ENCODE measurements around the gene CNNM3. TPM values are rescaled to one million over a fixed set of nuclear protein-coding genes. Genes with fewer than 3 reads are reported as not detected.

Gene CNNM3
- total and polyA plus RNA-seq, 4 donors = 7.2 to 31.4 (median 14.6) TPM

GRCh38 chr2:96832408-96832753 is 16.3 kb downstream of the CNNM3 start:
- 78 to 88% methylated on average over 11 of the region's 11 CpGs for WGBS, 2 donors
- Histone ChIP-seq H3K9me3 (ENCODE audit: control insufficient read depth in 4 of 4, insufficient read depth in 3 of 4, low read length in 3 of 4) (no peaks in the 10 kb centered on the region), H3K9ac (ENCODE audit: insufficient read depth in 1 of 2, low read length in 2 of 2) (no peak overlapping the region), H3K27ac (ENCODE audit: low read depth in 1 of 2, low read length in 1 of 2) (peak overlapping the region; percentile 8 to 12), H3K36me3 (ENCODE audit: control insufficient read depth in 4 of 4, insufficient read depth in 4 of 4, low read length in 4 of 4) (peaks cover 0 to 48% (median 32%) of the 10 kb centered on the region in 4 donors), H3K4me1 (ENCODE audit: control insufficient read depth in 5 of 5, insufficient read depth in 5 of 5, low read length in 5 of 5) (peaks cover 0 to 24% (median 7%) of the 10 kb centered on the region in 5 donors), H3K27me3 (ENCODE audit: control insufficient read depth in 3 of 3, insufficient read depth in 3 of 3, low read length in 2 of 3) (no peaks in the 10 kb centered on the region), H3K4me3 (no peak overlapping the region)
- DNase-seq (no peak), ATAC-seq (ENCODE audit: insufficient read depth, low FRiP score) (no peak)
- no peak for TF ChIP-seq CTCF (IDR thresholded peaks at IDR 0.05; ENCODE audit: control extremely low read depth, extremely low read depth)

GRCh38 chr2:96832754-96833507 is 16.9 kb downstream of the CNNM3 start:
- TF ChIP-seq CTCF (IDR thresholded peaks at IDR 0.05; ENCODE audit: control extremely low read depth, extremely low read depth) = no peak
- ATAC-seq (ENCODE audit: insufficient read depth, low FRiP score) = peak; percentile 69
- 65 to 75% methylated on average over 18 of the region's 18 CpGs for WGBS, 2 donors
- H3K27ac ChIP-seq (ENCODE audit: low read depth in 1 of 2, low read length in 1 of 2) = peak overlapping the region; percentile 8 to 12
- no peaks in the 10 kb centered on the region for H3K9me3 ChIP-seq (ENCODE audit: control insufficient read depth in 4 of 4, insufficient read depth in 3 of 4, low read length in 3 of 4)
- H3K4me1 ChIP-seq (ENCODE audit: control insufficient read depth in 5 of 5, insufficient read depth in 5 of 5, low read length in 5 of 5) = peaks cover 0 to 24% (median 7%) of the 10 kb centered on the region in 5 donors
- H3K4me3 ChIP-seq = no peak overlapping the region
- H3K9ac ChIP-seq (ENCODE audit: insufficient read depth in 1 of 2, low read length in 2 of 2) = peak overlapping the region in 1 of 2 donors; percentile 57
- peak; percentile 86 to 91 (median 88) for DNase-seq
- H3K27me3 ChIP-seq (ENCODE audit: control insufficient read depth in 3 of 3, insufficient read depth in 3 of 3, low read length in 2 of 3) = no peaks in the 10 kb centered on the region
- peaks cover 0 to 42% (median 26%) of the 10 kb centered on the region in 4 donors for H3K36me3 ChIP-seq (ENCODE audit: control insufficient read depth in 4 of 4, insufficient read depth in 4 of 4, low read length in 4 of 4)

GRCh38 chr2:96835830-96836229 is 19.8 kb downstream of the CNNM3 start:
- WGBS, 2 donors = 81 to 85% methylated on average over 4 of the region's 4 CpGs
- no peak overlapping the region for H3K9ac ChIP-seq (ENCODE audit: insufficient read depth in 1 of 2, low read length in 2 of 2)
- no peak for TF ChIP-seq CTCF (IDR thresholded peaks at IDR 0.05; ENCODE audit: control extremely low read depth, extremely low read depth)

More at GRCh38 chr2:96835830-96836229, 19.8 kb downstream of the CNNM3 start:
- DNase-seq (no peak), ATAC-seq (ENCODE audit: insufficient read depth, low FRiP score) (no peak)
- H3K36me3 ChIP-seq (ENCODE audit: control insufficient read depth in 4 of 4, insufficient read depth in 4 of 4, low read length in 4 of 4) = peaks cover 0 to 21% (median 12%) of the 10 kb centered on the region in 4 donors
- H3K4me1 ChIP-seq (ENCODE audit: control insufficient read depth in 5 of 5, insufficient read depth in 5 of 5, low read length in 5 of 5) = peaks cover 0 to 32% (median 8%) of the 10 kb centered on the region in 5 donors
- H3K27ac ChIP-seq (ENCODE audit: low read depth in 1 of 2, low read length in 1 of 2) = no peak overlapping the region
- H3K4me3 ChIP-seq = no peak overlapping the region
- no peaks in the 10 kb centered on the region for H3K27me3 ChIP-seq (ENCODE audit: control insufficient read depth in 3 of 3, insufficient read depth in 3 of 3, low read length in 2 of 3)
- no peaks in the 10 kb centered on the region for H3K9me3 ChIP-seq (ENCODE audit: control insufficient read depth in 4 of 4, insufficient read depth in 3 of 4, low read length in 3 of 4)

Measured in lung (tissue), 12 donors.